CD4-positive, alpha-beta T cell (primary cell): ENCODE measurements around the gene IGF2BP2. TPM values are rescaled to one million over a fixed set of nuclear protein-coding genes. Genes with fewer than 3 reads are reported as not detected.

Experiments used
- ATAC-seq: fragments of 200-7000 bp; cut with Tn5 transposase; one replicate; pipeline ENCODE4 v1.10.0; 2022; ENCODE audit warnings: mild to moderate bottlenecking; ENCODE audit not compliant: poor library complexity
- CTCF ChIA-PET: fragments of 350-600 bp; sonication (Branson Sonifier 250); formaldehyde crosslinking; loops from one replicate; lab custom pipeline; 2021; ENCODE audit warnings: antibody characterized with exemption, inconsistent platforms; lab: Charles Lee
- POLR2A ChIA-PET: fragments of 350-600 bp; sonication (Branson Sonifier 250); formaldehyde crosslinking; loops from one replicate; lab custom pipeline; 2021; ENCODE audit warnings: antibody characterized with exemption, inconsistent platforms; lab: Charles Lee
- DNase-seq, 14 experiments: peaks; one replicate each; pipeline ENCODE4 v3.0.0-alpha.2; 2013 to 2020; ENCODE audit warnings: mixed read lengths in 2 of 14
- H3K27ac ChIP-seq, 2 donors: one replicate each; pipeline versions ENCODE4 v1.5.1 to v1.7.0; 2013; ENCODE audit warnings: low read length in 2 of 2, low read depth in 1 of 2, mild to moderate bottlenecking in 1 of 2
- H3K27me3 ChIP-seq, 2 experiments: 1 replicate in 1 of 2; 2 replicates in 1 of 2; pipeline versions ENCODE4 v1.6.1 to v1.7.0; 2013; ENCODE audit warnings: low read length in 2 of 2, control low read depth in 1 of 2, mild to moderate bottlenecking in 1 of 2, moderate library complexity in 1 of 2; ENCODE audit not compliant: insufficient read depth in 2 of 2, control insufficient read depth in 1 of 2
- H3K36me3 ChIP-seq: one replicate; pipeline ENCODE4 v1.6.1; 2013; ENCODE audit warnings: low read length, control low read depth; ENCODE audit not compliant: insufficient read depth
- H3K4me1 ChIP-seq: one replicate; pipeline ENCODE4 v1.6.1; 2013; ENCODE audit warnings: low read length, control low read depth; ENCODE audit not compliant: insufficient read depth
- H3K4me3 ChIP-seq: one replicate; pipeline ENCODE4 v1.5.1; 2013; ENCODE audit warnings: mild to moderate bottlenecking, low read length, moderate library complexity
- H3K9me3 ChIP-seq, 2 experiments: 1 replicate in 1 of 2; 2 replicates in 1 of 2; pipeline versions ENCODE4 v1.6.1 to v1.7.0; 2013; ENCODE audit warnings: low read length in 2 of 2, mild to moderate bottlenecking in 2 of 2, control low read depth in 1 of 2, moderate library complexity in 1 of 2; ENCODE audit not compliant: control insufficient read depth in 1 of 2, insufficient read depth in 1 of 2
- H3K27ac Mint-ChIP-seq: one replicate; pipeline ENCODE4 v1.8.0; 2020; ENCODE audit warnings: mixed read lengths
- H3K27me3 Mint-ChIP-seq: one replicate; pipeline ENCODE4 v1.8.0; 2021; ENCODE audit warnings: mixed read lengths
- H3K36me3 Mint-ChIP-seq: one replicate; pipeline ENCODE4 v1.8.0; 2021; ENCODE audit warnings: low read depth, mixed read lengths
- H3K4me1 Mint-ChIP-seq: one replicate; pipeline ENCODE4 v1.8.0; 2021; ENCODE audit warnings: low read depth, mixed read lengths
- H3K4me3 Mint-ChIP-seq: one replicate; pipeline ENCODE4 v1.8.0; 2020; ENCODE audit warnings: mild to moderate bottlenecking, mixed read lengths
- H3K9me3 Mint-ChIP-seq: one replicate; pipeline ENCODE4 v1.8.0; 2020; ENCODE audit warnings: mixed read lengths
- CTCF ChIP-seq: fragments of 200-600 bp; IDR thresholded peaks from one replicate; pipeline ENCODE4 v1.8.0; 2022; ENCODE audit warnings: antibody characterized with exemption, mild to moderate bottlenecking
- intact Hi-C, 2 experiments: fragments of 100-400 bp; cut with DNase I in 1 of 2; cut with micrococcal nuclease in 1 of 2; formaldehyde crosslinking; loops; one replicate each; pipeline versions ENCODE4 v1.15.1 to v1.9.0; 2023 to 2025; cut with DNase I, micrococcal nuclease
- total RNA-seq, 174 experiments: library from RNA in 2 of 174; stranded (reverse) in 2 of 174; gene quantifications; one replicate each; pipeline ENCODE4 v1.2.3 and lab custom pipeline; 2021 to 2026

Gene IGF2BP2
- total RNA-seq, 2 experiments from 2014 or later = 0.25 to 0.50 TPM

GRCh38 chr3:185818267-185818875 lies 6.5 kb downstream of the IGF2BP2 start:
- CTCF ChIA-PET = no interaction called here

GRCh38 chr3:185815391-185816282 lies 9.2 kb downstream of the IGF2BP2 start:
- H3K4me1 Mint-ChIP-seq = no peaks in the 10 kb centered on the region
- H3K27me3 Mint-ChIP-seq = peaks cover 18% of the 10 kb centered on the region
- H3K27ac Mint-ChIP-seq = no peak overlapping the region
- ChIA-PET POLR2A (no interaction called here), CTCF (no interaction called here)
- TF ChIP-seq CTCF = no peak
- H3K36me3 Mint-ChIP-seq = no peaks in the 10 kb centered on the region
- no peak overlapping the region for H3K4me3 Mint-ChIP-seq
- no peaks in the 10 kb centered on the region for H3K4me1 ChIP-seq
- no peaks in the 10 kb centered on the region for H3K36me3 ChIP-seq
- H3K9me3 Mint-ChIP-seq = no peaks in the 10 kb centered on the region
- no peak overlapping the region for H3K4me3 ChIP-seq
- no peak for DNase-seq
- ATAC-seq = no peak
- H3K27ac ChIP-seq = no peak overlapping the region
- intact Hi-C loops = no loop called here
- H3K9me3 ChIP-seq = no peaks in the 10 kb centered on the region
- H3K27me3 ChIP-seq = peaks cover 0 to 12% of the 10 kb centered on the region in 2 experiments

More at GRCh38 chr3:185818267-185818875, 6.5 kb downstream of the IGF2BP2 start:
- Mint-ChIP-seq H3K27ac (no peak overlapping the region), H3K4me3 (no peak overlapping the region), H3K4me1 (peaks cover 6% of the 10 kb centered on the region), H3K27me3 (peaks cover 41% of the 10 kb centered on the region), H3K9me3 (no peaks in the 10 kb centered on the region), H3K36me3 (no peaks in the 10 kb centered on the region)
- Histone ChIP-seq H3K4me1 (peaks cover 6% of the 10 kb centered on the region), H3K4me3 (no peak overlapping the region), H3K27ac (no peak overlapping the region), H3K27me3 (peaks cover 9 to 40% of the 10 kb centered on the region in 2 experiments), H3K36me3 (no peaks in the 10 kb centered on the region), H3K9me3 (peaks cover 0 to 5% of the 10 kb centered on the region in 2 experiments)
- DNase-seq (no peak), ATAC-seq (no peak)
- intact Hi-C loops = no loop called here
- POLR2A ChIA-PET = no interaction called here
- TF ChIP-seq CTCF = no peak

- DNase-seq (no peak), ATAC-seq (no peak)
- CTCF ChIA-PET = no interaction called here
- H3K4me3 ChIP-seq = no peak overlapping the region
- Mint-ChIP-seq H3K4me3 (no peak overlapping the region), H3K4me1 (no peaks in the 10 kb centered on the region), H3K36me3 (no peaks in the 10 kb centered on the region), H3K27me3 (peaks cover 5% of the 10 kb centered on the region), H3K27ac (no peak overlapping the region), H3K9me3 (no peaks in the 10 kb centered on the region)
- no peaks in the 10 kb centered on the region for H3K4me1 ChIP-seq
- no peaks in the 10 kb centered on the region for H3K27me3 ChIP-seq
- H3K27ac ChIP-seq = no peak overlapping the region
- intact Hi-C loops = no loop called here
- POLR2A ChIA-PET = interaction anchor here (2.1 kb wide), 1 partner anchor 9 kb away, joined by 6 read pairs; no protein-coding TSS in a partner anchor
- no peaks in the 10 kb centered on the region for H3K36me3 ChIP-seq
- no peaks in the 10 kb centered on the region for H3K9me3 ChIP-seq
- no peak for TF ChIP-seq CTCF
Measured at GRCh38 chr3:185813691-185814215, 11.1 kb downstream of the IGF2BP2 start.
